NT2/D1 (cell line): ENCODE results near the gene STARD3.

Source experiments
- DNase-seq: peaks from one replicate; pipeline ENCODE4 v3.0.0-alpha.2; 2011; ENCODE audit warnings: low read depth, low spot score
- H3K27me3 ChIP-seq: 2 replicates; pipeline ENCODE4 v1.6.0; 2011; ENCODE audit warnings: mild to moderate bottlenecking; ENCODE audit not compliant: insufficient read length, insufficient read depth
- H3K36me3 ChIP-seq: 2 replicates; pipeline ENCODE4 v1.6.1; 2011; ENCODE audit warnings: mild to moderate bottlenecking, low read length, mixed read lengths; ENCODE audit not compliant: insufficient read depth, insufficient read length
- H3K4me1 ChIP-seq: 2 replicates; pipeline ENCODE4 v1.5.1; 2011; ENCODE audit not compliant: insufficient read depth, insufficient read length
- H3K4me3 ChIP-seq: 2 replicates; pipeline ENCODE4 v1.5.1; 2011; ENCODE audit warnings: low read depth; ENCODE audit not compliant: insufficient read length
- H3K9ac ChIP-seq: 2 replicates; pipeline ENCODE4 v1.6.0; 2011; ENCODE audit warnings: low read depth; ENCODE audit not compliant: insufficient read length
- H3K9me3 ChIP-seq: 2 replicates; pipeline ENCODE4 v1.5.1; 2011; ENCODE audit warnings: mild to moderate bottlenecking, low read length; ENCODE audit not compliant: insufficient read depth
- SUZ12 ChIP-seq: IDR thresholded peaks from 2 replicates; pipeline ENCODE4 v1.6.1; 2011; ENCODE audit not compliant: insufficient read length, insufficient read depth; ENCODE audit errors: extremely low read depth
- YY1 ChIP-seq: IDR thresholded peaks from 2 replicates; pipeline ENCODE4 v1.6.1; 2011; ENCODE audit not compliant: insufficient read length, insufficient read depth
- ZNF274 ChIP-seq: IDR thresholded peaks from 2 replicates; pipeline ENCODE4 v1.6.1; 2011; ENCODE audit warnings: mild to moderate bottlenecking, low read depth, low read length

STARD3 gene

DNA sequence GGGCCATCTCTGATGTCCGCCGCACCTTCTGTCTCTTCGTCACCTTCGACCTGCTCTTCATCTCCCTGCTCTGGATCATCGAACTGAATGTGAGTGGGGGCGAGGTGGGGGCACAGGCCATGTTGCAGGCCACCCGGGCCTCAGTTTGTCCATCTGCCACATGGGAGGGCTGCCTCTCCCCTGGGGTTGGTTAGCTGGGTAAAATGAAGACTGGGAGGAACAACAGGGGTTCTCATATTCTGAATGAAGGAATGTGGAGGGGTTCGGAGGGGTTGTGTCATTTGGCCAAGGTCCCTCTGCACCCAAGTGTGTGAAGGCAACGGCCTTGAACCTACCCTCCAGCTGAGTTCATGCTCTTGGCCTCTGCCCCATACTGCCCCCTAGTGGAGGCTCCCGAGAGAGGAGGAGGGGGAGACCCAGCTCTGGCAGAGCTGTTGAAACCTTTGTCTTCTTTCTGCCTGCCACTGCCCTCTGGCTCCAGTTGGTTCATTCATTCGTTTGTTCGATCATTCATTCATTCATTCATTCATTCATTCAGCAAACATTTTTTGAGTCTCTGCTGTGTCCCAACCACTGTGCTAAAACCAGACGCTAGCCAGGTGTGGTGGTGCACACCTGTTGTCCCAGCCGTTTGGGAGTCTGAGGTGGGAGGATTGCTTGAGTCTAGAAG, 16.9 kb downstream of the STARD3 start:
- no peak overlapping the region for H3K4me3 ChIP-seq
- DNase-seq: no peak
- peaks cover 28% of the 10 kb centered on the region for H3K4me1 ChIP-seq
- H3K36me3 ChIP-seq: peaks cover 31% of the 10 kb centered on the region
- H3K27me3 ChIP-seq: no peaks in the 10 kb centered on the region
- peak overlapping the region; percentile 52 for H3K9ac ChIP-seq
- no peaks in the 10 kb centered on the region for H3K9me3 ChIP-seq
- no peak for TF ChIP-seq ZNF274
- TF ChIP-seq YY1: no peak
- no peak for TF ChIP-seq SUZ12

DNA sequence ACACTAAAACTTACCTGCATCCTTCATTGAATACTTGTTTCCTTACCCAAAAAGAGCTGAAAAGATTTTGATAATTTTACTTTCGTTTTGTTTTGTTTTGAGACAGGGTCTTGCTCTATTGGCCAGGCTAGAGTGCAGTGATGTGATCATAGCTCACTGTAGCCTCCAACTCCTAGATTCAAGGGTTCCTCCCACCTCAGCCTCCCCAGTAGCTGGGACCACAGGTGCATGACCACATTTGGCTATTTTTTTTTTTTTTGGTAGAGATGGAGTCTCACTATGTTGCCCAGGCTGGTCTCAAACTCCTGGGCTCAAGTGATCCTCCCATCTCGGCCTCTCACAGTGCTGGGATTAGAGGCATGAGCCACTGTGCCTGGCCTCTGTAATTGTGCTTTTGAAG, 18.2 kb downstream of the STARD3 start:
- Histone ChIP-seq H3K36me3 (peaks cover 39% of the 10 kb centered on the region), H3K9ac (no peak overlapping the region), H3K4me1 (peaks cover 30% of the 10 kb centered on the region), H3K27me3 (no peaks in the 10 kb centered on the region), H3K4me3 (no peak overlapping the region), H3K9me3 (no peaks in the 10 kb centered on the region)
- DNase-seq: no peak
- TF ChIP-seq SUZ12 (no peak), ZNF274 (no peak), YY1 (no peak)

DNA sequence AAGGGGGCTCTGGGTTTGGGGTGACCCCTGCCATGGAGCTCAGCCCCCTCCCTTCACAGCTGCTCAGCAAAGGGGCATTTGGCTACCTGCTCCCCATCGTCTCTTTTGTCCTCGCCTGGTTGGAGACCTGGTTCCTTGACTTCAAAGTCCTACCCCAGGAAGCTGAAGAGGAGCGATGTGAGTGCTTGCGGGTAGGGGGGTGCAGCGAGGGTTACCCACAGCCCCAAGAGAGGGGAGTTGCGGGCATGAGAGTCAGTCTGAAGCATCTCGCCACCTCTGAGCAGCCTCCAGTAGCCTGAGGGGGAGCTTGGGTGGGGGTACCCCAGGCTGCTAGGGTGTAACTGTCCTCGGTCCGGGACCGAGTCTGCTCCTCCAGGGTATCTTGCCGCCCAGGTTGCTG, 21.4 kb downstream of the STARD3 start:
- no peaks in the 10 kb centered on the region for H3K9me3 ChIP-seq
- peaks cover 24% of the 10 kb centered on the region for H3K4me1 ChIP-seq
- H3K36me3 ChIP-seq: peaks cover 66% of the 10 kb centered on the region
- DNase-seq: no peak
- TF ChIP-seq ZNF274 (no peak), YY1 (no peak), SUZ12 (no peak)
- H3K4me3 ChIP-seq: no peak overlapping the region
- H3K9ac ChIP-seq: no peak overlapping the region
- H3K27me3 ChIP-seq: no peaks in the 10 kb centered on the region

DNA sequence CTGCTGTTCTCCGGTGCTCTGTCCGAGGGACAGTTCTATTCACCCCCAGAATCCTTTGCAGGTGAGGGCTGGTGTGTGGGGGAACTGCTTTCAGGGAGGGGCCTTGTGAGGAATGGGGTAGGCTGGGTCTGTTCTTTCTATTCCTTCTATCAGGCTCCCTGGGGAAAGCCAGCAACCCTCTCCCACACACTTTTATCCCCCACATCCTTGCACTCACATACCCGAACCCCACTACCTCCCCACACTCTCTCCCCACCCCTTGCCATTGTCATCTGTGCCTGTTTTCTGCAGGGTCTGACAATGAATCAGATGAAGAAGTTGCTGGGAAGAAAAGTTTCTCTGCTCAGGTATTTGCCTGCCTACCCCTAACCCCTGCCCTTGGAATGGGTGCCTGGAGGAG, 21.8 kb downstream of the STARD3 start:
- Histone ChIP-seq H3K4me3 (no peak overlapping the region), H3K4me1 (peaks cover 20% of the 10 kb centered on the region), H3K36me3 (peaks cover 66% of the 10 kb centered on the region), H3K9me3 (no peaks in the 10 kb centered on the region), H3K9ac (no peak overlapping the region), H3K27me3 (no peaks in the 10 kb centered on the region)
- DNase-seq: no peak
- no peak for TF ChIP-seq YY1
- TF ChIP-seq ZNF274: no peak
- TF ChIP-seq SUZ12: no peak

DNA sequence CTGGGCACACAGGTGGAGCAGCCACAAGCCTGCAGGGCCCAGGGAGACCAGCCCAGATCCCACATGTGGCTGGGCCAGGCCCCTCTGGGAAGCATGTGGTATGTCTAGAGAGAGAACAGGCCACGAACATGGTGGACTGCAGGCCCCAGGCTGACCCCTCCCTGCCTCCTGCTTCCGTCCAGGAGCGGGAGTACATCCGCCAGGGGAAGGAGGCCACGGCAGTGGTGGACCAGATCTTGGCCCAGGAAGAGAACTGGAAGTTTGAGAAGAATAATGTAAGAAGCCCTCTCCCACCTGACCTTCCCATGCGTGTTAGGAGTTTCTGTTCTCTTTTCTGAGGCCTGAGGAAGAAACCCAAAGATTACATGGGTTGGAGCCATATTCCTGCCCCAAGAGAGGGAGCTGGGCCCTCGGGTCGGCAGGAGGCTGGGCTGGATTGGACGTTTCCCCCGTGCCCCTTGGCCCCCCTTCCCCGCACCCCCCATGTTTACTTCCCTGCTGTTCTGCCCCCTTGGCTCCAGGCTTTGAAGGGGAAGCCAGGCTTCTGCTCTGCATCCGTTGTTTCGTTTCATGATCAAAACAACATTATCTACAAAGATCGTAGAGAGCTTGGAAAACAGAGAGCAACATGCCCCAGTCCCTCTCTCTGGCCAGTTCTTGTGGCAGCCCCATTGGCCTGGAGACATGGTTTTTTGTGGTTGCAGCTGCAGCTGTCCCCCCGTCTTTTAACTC, 22.5 kb downstream of the STARD3 start:
- TF ChIP-seq SUZ12 (no peak), ZNF274 (no peak), YY1 (no peak)
- Histone ChIP-seq H3K27me3 (no peaks in the 10 kb centered on the region), H3K4me3 (no peak overlapping the region), H3K36me3 (peaks cover 65% of the 10 kb centered on the region), H3K9me3 (no peaks in the 10 kb centered on the region), H3K9ac (no peak overlapping the region), H3K4me1 (peaks cover 25% of the 10 kb centered on the region)
- no peak for DNase-seq

DNA sequence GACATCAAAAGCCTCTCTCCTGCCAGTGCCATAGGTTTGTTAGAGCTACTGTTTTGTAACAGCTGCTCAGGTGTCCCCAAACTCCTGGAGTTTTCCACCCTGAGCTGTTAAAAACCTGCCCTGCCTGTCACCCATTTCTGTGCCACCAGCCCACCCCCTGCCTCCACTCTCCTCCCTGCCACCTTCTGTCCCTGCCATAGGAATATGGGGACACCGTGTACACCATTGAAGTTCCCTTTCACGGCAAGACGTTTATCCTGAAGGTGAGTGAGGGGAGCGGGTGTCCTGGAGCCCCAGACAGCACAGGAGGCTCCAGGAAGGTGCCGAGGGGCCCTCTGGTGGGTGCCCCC, 23.0 kb downstream of the STARD3 start:
- Histone ChIP-seq H3K4me3 (no peak overlapping the region), H3K9me3 (no peaks in the 10 kb centered on the region), H3K27me3 (no peaks in the 10 kb centered on the region), H3K4me1 (peaks cover 31% of the 10 kb centered on the region), H3K9ac (no peak overlapping the region), H3K36me3 (peaks cover 60% of the 10 kb centered on the region)
- DNase-seq: no peak
- no peak for TF ChIP-seq YY1
- TF ChIP-seq SUZ12: no peak
- no peak for TF ChIP-seq ZNF274
